ENCODE results near the gene STUM.
"Not testable (repeated sequence)": the region's sequence is repeated elsewhere in the genome, so short reads cannot be mapped to it uniquely, and the experiment has no call there.

Gene STUM

DNA sequence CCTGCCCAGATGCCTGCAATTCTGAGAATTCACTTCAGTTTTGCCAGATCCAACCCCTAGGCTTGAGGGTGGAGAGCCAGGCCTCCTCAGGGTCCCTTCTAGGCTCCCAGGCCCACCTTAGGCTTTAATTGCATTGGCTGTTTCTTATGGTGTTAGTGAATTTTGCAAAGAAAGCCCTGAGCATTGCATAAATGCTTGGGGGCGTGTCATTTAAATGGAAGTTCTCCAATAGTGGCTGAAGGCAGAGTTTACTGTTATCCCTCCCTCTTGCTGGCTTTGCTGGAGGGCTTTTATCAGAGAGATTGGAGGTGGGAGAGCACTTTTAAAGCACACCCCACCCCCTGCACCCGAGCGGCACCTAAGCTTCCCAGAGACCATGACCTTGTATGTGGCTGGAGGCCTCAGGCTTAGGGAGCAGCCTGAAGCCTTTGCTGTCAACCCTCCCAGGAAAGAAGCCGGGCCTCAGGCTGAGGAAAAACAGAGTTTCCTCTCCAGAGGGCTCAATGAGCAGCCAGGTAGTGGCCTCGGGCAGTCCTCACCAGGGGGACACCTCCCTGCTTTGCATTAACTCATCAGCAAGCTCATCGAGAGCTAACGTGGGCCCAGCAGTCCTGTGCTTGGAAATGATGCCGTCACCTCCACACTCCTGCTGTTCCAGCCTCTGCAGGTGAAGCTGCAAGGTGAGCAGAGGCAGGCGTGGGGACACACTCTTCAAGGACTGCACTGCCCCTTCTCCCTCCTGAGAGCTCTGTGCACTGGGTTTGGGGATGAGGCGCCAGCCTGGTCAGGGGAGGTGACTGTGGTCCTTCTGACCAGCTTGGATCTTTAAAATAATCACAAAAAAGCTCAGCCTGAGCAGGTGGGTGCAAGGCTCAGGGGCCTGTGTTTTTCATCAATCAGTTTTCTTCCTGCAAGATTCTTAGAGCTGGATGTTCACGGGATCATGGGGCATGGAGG lies 58.0 kb downstream of the STUM start:
- peak; percentile 33 for DNase-seq

DNA sequence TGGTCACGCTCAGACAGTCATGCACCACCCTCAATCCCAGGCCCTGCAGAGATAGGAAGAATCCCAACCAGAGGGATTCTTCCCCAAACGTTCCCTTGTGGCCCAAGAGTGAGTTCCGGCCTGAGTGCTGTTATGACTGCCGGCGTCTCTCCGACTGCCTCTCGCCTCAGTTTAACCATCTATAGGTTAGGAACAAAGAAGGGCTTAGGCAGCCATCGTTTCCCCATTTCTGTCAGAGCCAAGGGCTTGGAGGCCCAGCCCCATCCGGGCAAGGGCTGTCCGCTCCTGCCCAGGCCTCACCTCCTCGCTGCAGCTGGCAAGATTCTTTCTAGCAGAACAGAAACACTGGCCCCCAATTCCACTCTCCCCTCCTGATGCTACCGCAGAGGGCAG lies 58.7 kb downstream of the STUM start:
- DNase-seq: no peak

GRCh38 chr1:226607821-226608220 lies 59.3 kb downstream of the STUM start:
- DNase-seq: no peak

DNA sequence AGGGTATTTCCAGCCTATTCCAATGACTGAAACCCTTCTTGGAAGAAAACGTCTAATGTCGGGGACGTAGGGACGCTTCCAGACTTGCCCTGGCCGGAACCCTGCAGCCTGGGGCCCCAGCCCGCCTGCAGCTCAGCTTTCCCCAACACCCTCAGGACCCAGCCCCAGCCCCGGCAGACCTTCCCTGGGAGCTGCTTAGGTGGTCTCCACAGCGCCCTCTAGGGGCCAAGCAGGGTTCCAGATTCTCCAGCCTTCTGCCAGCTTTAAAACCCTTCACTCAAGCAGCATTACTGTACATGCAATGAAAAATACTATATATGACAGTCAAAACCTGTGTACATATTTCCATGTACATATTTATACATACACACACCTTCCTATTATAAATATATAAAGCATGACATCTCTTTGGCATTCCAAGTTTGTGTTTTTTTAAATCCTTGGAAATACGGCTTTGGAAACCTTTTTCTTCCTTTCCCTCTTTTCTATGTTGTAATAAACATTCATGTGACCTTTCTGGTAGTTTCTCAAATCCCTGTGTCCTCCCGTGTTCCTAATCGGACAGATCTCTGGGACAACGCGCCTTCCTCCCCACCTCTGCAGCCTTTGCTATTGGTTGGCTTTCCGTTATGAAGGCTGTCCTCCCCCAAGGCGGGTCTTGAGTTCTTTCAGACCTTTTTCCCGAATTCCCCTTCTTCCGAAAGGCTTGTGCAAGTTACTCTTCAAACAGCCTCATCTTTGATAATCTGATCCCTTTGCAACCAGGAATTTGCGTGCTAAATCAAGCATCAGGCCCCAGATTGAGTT lies 60.3 kb downstream of the STUM start:
- DNase-seq: peak; percentile 81

DNA sequence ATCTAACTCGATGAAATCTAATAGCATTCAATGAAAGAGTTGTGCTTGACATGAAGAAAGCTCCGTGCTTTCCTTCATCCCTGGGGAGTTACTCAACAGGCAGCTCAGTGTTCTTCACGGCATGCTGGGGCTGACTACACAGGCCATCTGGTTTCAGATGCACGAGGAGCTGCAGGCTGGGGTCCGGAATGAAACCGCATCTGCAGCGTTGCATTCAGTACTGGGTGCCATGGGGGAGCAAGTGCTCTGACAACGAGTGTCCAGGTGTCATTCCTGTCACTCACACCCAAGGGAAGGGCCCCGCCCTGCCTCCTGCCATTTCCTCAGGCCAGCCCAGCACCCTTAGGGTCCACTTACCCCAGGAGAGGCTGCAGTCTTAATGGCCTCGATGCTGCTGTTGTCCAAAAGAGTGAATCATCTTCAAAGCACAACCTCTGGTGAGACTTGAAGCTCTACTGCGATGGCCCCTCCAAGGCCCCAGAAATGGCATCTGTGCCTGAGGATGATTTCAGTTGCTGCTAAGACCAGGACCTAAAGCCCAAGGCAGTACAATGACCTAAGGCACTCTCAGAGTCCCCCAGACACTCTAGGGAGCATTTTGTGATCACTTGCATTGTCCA lies 61.4 kb downstream of the STUM start:
- DNase-seq: no peak

GRCh38 chr1:226610671-226611070 lies 62.1 kb downstream of the STUM start:
- DNase-seq: no peak

DNA sequence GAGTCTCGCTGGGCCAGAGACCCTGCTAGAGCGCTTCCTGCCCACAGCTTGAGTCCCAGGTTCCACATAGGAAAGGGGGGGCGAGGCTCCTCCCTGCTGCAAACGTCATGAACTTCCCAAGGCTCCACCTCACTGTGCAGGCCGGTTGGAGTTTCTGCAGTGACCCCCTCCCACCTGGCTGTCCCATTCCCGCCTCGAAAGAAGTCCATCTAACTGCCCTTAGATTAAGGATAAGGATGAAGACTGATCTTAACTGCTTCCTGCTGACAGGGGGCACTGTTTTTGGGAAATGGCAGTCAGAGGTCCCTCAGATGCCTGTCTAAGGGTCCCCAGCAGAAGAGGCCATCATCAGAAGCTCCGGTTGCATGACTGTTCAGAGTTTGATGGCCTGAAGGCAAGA lies 62.7 kb downstream of the STUM start:
- DNase-seq: no peak

DNA sequence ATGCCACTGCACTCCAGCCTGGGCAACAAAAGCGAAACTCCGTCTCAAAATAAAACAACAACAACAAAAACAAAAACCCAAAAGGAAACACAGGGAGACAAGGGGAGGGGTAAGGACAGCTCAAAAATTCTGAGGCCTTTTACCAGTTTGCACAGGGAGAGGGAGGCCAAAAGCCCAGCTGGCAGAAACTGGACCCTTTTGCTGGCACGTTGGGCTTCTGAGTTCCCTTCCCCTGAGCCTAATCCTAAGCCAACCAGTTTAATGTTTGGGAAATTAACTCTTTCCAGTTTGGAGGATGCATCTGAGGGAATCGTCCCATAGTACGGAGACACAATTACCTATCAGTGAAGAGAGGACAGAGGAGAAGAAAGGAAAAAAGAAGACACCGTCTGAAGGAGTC lies 63.4 kb downstream of the STUM start:
- not testable (repeated sequence) for DNase-seq

DNA sequence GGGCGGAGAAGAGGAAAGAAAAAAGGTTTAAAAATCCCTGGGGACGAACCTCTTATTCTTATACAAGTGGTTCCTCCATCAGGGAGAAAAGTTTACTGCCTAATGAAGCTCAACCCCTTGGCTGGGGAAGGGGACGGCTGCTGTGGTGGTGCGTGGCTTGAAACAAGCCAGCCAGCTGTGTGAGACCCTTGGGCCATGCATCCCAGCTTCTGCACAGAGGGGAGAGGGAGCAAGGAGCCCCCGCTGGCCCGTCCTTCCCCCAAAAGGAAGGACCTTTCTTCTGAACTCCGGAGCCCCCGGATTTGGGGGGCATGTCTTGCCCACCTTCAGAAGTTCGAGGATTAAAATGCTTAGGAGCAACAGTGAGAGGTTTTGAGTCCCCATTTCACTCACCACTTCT lies 67.3 kb downstream of the STUM start:
- DNase-seq: no peak

DNA sequence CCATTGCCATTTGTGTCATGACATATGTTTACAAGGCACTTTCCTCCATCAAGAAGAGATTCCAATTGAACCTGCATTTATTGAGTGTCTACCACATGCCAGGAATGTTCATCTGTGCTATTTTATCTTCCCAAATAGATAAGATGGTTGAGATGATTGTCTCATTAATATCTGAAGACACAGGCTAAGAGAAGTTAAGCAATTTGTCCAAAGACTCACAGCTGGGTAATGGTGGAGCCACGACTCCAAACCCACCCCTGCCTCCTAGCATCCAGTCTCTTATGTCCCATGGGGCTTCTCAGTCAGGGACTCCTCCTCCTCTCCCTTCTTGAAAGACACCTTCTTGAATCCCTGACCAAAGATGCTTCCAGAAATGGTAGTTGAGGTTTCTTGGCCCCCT lies 68.1 kb downstream of the STUM start:
- DNase-seq: no peak

DNA sequence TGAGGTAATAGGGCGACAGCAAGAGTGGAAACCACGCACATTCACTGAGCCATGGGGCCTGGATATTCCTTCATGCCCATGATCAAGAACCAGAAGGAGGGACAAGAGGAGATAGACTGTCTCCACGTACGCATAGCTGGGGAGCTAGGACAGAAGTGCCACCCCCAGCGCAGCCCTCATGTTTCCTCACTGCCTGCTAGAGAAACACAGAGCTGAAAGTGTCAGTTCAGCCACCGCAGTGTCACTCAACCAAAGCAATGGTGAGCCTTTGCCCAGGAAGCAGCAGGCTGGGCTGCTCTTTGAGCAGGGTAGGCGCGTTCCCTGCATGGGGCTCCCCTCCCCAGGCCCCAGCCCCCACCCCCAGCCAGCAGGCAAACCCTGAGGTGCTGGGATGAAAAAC lies 68.5 kb downstream of the STUM start:
- DNase-seq: no peak

- DNase-seq: not testable (repeated sequence)
These were observed 69.2 kb downstream of the STUM start for GRCh38 chr1:226617719-226618118.

DNA sequence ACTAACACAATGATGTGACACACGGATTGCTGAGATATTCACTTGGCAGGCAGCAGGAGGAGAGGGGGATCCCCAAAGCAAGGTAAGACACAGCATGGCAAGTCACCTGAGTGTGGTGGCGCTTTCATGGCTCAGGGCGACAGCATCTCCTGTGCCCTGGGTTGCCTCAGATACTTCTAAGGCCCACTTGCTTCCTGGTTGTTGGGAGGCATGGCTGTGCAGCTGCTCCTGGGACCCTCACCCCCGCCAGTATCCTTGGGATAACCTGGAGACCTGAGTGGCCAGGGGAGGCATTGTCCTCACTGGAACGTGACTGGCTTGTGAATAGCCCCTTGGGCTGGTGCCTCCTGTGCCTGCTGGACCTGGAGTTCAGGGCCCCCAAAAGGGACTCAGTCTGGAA lies 69.8 kb downstream of the STUM start:
- DNase-seq: no peak

GRCh38 chr1:226619031-226619430 lies 70.5 kb downstream of the STUM start:
- no peak for DNase-seq

DNA sequence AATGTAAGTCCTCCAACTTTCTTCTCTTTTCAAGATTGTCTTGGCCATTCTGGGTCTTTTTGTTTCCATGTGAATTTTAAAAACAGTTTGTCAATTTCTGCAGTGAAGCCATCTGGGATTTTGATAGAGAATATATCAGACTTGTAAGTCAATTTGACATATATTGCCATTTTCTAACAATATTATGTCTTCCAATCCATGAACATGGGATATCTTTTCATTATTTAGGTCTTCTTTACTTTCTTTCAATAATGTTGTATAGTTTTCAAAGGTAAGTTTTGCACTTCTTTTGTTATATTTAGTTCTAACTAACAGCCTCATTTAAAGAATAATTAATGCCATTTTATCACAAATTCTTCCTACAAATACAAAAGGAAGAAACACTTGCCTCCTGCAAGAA lies 73.4 kb downstream of the STUM start:
- no peak for DNase-seq

GRCh38 chr1:226624526-226624925 lies 76.0 kb downstream of the STUM start:
- no peak for DNase-seq

- no peak for DNase-seq
These were observed 76.8 kb downstream of the STUM start for GRCh38 chr1:226625326-226625725.

GRCh38 chr1:226625832-226626576 lies 77.4 kb downstream of the STUM start:
- DNase-seq: no peak

DNA sequence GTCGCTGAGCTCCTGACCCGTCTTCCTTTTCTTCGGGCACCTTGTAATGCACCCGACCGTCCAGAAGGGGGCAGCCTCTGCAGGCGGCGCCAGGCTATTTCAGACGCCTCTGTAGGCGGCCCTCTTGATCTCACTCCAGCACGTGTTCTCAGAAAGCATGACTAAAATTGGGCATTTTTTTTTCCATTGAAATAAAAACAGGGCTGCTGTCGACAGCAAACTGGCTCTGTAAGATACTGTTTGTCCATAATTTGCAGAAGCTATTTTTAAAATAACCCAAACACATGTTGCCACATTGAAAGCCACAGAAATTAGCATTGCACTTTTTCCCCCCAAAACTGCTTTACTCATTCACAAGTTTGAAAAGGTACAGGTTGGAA lies 78.0 kb downstream of the STUM start:
- peak; percentile 84 for DNase-seq

GRCh38 chr1:226627050-226627755 lies 78.6 kb downstream of the STUM start:
- DNase-seq: no peak

GRCh38 chr1:226627924-226628611 lies 79.5 kb downstream of the STUM start:
- no peak for DNase-seq

Data from hematopoietic multipotent progenitor cell treated with erythropoietin and hydrocortisone succinate and interleukin-3 and kit ligand, for 6 days (in vitro differentiated cells).